IPS DF 4.7 (cell line): Measurements from ENCODE around the gene GALC.
"Not testable (repeated sequence)": the region's sequence is repeated elsewhere in the genome, so short reads cannot be mapped to it uniquely, and the experiment has no call there.

Experiments
- DNase-seq: peaks from one replicate; pipeline ENCODE4 v3.0.0-alpha.2; 2013; ENCODE audit warnings: low spot score; ENCODE audit errors: extremely low read depth

Gene GALC

DNA sequence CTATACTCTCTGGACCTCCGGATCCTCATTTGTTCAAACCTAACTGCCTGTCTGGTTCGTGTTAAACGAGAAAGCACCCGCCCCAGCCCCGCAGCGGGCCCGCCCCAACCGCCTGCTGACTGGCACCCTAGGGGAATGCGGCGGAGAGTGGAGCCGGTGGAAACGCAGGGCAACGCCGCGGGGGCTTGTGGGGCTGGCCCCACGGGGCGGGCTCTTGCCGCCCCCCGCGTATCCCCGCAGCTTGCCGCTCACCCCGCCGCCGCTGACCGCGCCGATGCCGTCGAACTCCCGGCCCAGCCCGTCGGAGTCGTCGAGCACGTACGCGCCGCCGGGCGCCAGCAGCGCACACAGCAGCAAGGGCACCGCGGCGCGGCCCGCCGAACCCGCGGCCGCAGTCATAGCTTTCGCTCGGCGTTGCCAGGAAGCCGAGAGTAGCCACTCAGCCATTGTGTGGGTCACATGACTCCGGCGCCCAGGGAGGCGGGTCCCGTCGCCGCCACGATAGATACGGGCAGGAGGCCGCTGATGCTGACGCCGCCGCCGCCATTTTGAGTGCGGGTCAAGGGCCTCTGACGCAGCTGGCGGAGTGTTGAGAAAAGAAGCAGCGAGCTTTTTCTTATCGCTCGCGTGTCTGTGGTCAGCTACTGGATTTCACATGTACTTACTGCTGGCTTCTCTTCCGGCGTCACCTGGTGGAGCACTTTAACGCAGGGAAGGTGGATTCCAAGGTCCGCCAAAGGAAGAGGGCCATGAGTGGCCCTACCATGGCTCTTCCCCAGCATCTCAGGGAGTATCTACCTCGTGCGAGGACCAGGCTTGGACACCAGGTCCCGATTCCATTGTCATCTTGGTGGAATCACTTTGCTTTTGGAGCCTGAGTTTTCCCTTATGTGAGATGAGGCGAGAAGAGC is at the start of gene GALC:
GALC (minus strand) TSS at position 465 of the 911 bp plus-strand sequence; CDS start at position 447, 18 bp downstream.
- peak; percentile 58 for DNase-seq

DNA sequence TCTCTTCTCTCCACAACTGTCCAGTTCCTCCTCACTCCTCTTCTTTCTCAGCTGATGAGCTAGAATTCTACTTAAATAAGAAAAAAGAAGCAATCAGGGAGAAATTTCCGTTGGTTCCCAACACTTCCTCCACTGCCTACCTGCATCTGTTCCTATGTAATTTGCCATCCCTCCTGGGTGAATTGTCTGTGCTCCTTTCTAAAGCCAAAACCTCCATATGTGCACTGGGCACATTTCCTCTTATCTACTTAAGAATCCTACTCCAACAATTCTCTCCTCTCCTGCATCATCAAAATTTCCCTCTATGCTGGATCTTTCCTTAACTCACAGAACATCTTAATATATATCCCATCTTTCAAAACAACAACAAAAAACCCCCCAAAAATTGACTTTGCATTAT is 47.2 kb upstream of the GALC start:
- DNase-seq, result no peak

DNA sequence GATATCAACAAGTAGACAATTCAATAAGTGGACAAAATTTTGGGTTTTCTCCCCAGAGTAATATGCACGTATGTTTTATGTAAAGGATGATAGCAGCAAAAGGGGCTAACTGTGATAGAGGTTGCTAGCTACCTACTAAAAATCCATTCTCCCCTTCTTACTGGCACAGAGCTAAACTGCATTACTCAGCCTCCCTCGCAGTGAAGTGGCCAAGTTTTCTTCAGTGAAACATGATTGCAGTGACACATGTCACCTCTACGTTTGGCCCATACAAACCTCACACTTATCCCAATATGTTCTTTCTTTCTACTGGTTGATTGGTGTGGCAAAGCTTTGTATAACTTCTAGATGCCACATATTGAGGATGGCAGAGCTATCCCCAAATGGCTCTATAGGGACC is 46.2 kb upstream of the GALC start:
- no peak for DNase-seq

DNA sequence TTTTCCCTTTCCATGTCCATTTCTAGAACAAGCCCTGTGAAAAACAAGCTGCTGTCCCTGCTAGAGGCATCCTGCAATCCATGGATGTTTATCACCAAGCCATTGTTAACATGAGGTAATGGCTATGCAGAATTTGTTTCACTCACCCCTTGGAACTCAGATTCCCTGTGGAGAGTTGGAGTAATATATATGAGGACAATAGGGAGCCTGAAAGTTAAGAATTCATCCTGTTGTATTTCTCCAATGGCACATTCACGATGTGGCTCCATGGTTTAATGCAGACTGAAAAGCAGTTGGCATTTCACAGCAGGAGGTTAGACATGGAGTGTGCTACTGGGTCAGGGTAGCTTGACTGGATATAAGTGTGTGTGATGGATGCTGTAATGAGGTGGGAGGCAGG is 44.3 kb upstream of the GALC start:
- DNase-seq, result no peak

DNA sequence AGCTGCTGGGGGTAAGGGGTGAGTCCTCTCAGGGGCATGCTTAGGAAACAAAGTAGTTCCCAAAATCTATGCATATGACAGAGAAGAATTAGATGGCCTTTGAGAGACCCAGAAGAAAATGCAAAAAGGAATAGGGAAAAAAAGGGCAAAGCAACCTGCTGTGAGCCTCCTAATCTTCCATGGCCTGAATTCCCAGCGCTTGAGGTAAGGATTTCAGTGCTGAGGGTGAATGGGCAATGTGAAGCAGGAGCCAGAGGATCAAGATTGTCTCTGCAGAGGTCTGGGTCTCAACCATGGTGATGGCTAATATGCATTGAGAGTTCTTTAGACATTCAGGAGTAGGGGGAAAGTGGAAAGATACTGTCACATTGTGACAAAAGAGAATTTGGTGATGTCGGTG is 43.4 kb upstream of the GALC start:
- no peak for DNase-seq

DNA sequence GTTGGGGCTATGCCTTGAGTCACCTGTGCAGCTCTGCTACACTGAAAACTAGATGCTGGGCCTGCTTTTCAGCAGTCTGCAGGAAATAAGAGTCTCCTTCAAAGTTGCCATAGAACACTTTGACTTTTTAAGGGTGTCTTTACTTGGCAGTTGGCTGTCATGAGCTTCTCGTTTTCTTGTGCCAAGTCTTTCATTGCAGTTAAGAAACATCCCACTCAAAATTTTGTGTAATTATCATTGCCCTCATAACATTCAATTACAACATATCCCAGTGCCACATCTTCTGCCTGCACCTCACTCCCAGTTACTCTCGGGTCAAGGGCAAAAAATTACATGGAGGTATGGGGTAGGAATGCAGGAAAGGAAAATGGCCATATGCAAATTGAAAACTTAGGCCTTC is 41.1 kb upstream of the GALC start:
- no peak for DNase-seq

DNA sequence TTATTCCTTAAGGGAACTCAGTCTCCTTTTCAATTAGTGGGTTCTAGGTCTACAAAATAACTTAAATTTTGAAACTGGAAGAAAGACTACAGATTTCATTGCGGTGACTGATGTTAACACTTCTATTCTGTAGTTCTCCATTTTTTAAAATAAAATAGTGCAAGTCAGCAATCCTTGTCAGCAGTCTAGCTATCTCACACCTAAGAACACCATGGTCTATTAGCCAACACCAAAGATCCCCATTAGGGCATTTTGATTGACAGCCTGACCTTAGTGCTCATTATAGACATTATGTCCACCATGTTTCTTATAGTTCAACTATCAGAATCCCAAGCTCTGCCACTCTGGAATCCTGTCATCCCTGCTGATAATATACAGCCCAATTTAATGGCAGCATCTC is 39.4 kb upstream of the GALC start:
- DNase-seq, result no peak

DNA sequence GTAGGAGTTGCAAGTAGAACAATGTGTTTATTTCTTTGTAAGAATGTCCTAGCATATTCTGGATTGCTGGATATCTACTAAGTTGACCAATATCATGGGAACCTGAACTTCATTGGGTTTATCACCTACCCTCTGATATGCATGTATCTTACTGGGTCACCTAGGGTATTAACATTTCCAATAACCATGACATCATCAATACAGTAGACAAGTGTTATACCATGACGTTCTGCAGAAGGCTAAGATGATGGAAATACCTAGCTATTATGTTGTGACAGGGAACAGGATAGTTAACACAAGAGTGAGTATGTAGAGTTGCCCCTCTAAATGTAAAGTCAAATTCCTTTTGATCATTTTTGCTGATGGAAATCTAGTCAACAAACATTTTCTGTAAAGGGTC is 37.9 kb upstream of the GALC start:
- no peak for DNase-seq

DNA sequence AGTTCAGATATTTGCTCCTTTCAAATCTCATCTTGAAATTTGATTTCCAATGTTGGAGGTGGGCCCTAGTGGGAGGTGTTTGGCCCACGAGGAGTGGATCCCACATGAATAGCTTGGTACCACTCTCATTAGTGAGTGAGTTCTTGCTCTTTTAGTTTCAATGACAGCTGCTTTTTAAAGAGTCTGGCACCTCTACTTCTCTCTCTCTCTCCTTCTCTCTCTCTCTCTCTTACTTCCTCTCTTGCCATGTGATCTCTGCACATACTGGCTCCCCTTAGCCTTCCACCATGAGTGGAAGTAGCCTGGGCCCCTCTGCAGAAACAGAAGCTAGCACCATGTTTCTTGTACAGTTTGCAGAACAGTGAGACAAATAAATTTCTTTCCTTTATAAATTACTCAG is 37.1 kb upstream of the GALC start:
- no peak for DNase-seq

DNA sequence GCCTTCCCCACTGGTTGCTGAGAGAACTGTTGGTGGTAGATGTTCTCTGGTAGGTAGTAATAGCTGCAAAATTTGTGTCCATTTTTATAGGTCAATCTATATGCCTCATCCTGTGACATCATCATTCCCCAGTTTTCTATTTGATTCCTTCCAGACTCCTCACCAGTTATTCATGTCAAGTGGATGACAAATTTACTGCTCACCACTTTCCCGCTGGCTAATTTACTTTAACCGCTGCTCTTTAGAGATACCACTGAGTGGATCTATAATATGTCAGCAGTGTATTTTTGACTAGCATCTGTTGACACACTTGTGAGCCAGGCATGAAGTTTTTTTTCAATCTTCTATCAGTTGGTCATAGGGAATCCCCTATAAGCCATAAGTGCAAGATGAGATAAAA is 36.5 kb upstream of the GALC start:
- DNase-seq, result no peak

DNA sequence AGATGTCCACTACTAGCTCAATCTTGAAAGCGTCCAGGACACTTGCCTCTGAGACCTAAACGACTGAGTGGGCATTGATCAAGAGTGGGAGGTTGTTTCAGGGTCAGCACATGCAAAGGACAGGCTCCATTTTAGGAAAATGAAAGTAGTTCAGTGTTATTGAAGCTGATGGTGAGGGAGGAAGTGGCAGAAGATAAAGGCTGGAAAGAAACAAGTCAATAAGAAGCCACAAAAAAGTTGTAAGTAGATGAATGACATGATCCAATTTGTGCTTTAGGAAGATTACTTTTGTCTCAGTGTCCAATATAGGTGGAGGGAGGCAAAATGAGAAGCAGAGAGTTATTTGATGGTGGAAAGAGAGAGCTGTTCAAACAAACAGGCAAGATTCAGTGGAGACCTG is 33.9 kb upstream of the GALC start:
- DNase-seq, result no peak

DNA sequence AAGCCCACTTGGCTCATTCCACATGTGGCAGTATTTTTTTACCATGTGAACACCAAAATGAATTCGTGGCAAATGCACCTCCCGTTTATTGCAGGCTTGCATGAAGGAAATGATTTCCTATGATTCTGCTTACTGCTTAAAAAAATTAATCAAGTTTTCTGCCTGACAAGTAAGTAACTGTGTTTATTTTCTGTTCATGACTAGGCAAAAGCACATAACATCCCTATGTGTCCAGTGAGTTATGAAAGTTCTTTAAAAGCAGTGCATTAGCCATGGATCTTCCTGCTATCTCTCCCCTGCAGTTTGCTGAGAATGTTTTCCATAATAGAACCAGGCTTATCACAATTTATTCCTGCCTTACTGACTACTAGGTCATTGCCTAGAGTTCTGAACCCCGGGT is 32.3 kb upstream of the GALC start:
- no peak for DNase-seq

DNA sequence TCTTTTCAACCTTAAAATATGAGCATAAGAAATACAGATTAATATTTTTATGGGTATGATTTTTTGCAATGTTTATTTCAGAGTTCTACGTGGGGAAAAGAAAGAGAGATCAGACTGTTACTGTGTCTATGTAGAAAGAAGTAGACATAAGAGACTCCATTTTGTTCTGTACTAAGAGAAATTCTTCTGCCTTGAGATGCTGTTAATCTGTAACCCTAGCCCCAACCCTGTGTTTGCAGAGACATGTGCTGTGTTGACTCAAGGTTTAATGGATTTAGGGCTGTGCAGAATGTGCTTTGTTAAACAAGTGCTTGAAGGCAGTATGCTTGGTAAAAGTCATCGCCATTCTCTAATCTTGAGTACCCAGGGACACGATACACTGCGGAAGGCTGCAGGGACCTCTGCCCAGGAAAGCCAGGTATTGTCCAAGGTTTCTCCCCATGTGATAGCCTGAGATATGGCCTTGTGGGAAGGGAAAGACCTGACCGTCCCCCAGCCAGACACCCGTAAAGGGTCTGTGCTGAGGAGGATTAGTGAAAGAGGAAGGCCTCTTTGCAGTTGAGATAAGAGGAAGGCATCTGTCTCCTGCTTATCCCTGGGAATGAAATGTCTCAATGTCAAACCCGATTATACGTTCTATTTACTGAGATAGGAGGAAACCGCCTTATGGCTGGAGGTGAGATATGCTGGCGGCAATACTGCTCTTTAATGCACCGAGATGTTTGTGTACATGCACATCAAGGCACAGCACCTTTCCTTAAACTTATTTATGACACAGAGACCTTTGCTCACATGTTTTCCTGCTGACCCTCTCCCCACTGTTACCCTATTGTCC is 31.5 kb upstream of the GALC start:
- DNase-seq, result not testable (repeated sequence)

DNA sequence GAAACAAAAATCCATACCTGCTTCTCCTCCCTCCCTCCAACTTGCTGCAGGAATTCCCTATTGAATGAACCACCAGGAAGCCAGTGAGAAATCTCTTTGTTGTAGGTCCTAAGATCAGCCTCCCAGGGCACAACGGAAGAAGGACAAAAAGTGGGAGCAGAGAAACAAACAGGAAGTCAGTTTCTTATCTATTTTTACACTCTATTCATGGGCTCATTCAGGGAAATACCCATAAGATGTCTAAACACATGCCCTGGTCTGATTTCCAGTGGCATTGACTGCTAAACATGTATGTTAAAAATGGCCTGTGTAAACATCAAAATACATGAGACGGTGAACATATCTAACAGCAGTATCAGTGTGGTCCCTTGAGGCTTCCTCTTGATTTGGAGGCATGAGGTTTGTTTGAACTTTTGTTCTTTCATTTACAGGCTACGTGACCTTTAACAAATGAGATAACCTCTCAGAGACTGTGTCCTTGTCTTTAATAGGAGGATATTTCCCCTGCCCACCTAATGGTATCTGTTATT is 30.7 kb upstream of the GALC start:
- no peak for DNase-seq

DNA sequence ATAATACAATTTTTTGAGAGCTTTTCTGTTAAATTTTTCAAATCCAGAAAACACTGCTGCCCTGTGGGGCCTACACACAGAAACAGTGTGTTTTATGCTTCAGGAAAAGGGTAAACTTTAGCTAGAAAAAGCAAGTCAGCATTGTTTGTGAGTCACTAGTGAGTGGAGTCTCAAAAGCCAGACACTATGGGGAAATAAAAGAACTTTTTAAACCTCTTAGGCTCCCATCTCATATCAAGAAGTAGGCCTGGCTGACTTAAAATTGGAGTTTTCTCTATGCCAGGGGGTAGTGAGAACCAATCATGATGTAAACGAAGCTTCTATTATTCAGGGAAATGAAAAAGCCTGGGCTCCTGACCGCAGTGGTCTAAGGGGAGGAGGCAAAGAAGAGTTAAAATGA is 24.6 kb upstream of the GALC start:
- no peak for DNase-seq

DNA sequence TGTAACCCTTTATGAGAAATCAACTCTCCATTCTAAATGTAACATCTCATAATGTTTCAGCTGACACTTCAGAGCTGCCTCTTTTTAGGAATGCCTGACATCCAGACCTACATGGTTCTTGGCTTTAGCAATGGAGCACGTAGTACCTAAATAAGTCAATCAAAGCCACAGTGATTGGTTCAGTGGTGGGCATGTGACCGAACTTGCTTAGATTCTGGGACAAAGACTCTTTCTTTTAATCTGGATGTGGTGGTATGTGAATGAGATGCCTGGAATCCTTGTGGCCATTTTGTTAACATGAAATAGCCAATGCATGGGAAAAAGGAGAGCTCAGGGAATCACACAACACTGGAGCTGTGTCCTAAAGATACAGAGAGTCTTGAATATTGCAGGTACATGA is 23.8 kb upstream of the GALC start:
- DNase-seq, result no peak

DNA sequence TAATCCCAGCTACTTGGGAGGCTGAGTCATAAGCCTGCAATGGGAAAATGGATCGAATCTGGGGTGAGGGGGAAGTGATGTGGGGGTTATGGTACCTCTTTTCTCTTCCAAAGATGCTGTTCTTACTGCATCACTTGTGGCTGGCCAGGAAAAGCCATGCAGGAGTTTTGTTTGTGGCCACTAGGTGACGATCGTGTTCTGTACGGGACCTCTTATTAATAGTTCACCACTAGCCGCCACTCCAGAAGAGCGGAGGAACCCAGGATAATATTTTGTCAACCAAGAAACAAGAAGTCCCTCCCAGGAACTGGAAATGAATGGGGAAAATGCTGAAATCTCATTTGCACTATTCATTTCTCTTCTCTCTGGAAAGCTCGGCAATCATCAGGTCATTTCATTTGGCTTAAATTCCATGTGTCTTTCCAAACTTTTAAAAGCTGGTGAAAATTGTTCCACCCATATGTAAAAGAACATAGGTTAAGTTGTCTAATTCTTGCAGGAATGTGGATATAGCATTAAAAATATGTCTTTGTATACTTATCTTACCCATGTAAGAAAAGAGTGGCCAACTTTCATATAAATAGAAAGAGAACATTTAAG is 20.9 kb upstream of the GALC start:
- no peak for DNase-seq

DNA sequence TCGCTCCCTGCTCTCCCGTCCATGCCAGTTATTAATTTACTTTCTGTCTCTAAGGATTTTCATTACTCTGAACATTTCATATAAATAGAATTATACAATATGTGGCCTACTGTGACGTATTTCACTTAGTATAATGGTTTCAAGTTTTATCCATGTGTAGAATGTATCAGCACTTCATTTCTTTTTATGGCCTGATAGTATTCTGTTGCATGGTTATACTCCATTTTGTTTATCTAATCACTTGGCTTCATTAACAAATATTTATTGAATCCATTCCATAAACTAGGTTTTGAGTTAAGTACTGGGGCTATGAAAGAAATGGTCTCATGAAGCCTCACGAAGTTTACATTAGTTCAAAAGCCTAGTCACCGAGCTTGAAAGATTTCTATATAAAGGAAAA is 19.5 kb upstream of the GALC start:
- DNase-seq, result no peak

DNA sequence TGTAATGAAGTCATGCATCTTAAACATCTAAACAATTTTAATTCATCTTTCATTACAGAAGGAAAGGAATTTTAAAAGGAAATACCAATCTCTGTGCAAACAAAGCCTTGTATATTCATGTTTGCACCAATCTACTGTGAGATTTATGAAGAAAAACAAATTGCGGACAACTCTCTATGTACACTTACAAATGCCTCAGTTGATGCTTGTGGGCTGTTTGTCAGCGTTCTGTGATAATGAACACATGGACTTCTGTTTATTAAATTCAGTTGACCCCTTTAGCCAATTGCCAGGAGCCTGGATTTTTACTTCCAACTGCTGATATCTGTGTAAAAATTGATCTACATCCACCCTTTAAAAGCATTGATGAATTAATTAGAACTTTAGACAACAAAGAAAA is 17.3 kb upstream of the GALC start:
- no peak for DNase-seq

DNA sequence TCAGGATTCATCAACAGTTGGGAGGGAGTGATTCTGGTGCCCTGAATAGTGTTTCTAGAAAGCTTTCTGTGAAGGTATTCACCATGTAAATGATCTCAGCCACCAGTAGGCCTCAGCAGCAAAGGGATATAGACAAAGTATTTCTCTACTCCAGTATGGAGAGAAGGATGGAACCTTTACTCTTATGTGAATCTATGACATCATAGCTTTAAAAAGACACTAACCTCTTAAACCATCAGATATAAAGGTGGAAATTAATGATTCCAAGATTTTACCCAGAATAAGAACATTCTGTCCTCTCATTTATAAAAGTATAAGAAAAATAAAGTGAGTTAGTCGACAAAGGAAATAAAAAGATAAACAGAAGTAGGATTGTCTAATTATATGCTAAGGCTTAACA is 16.5 kb upstream of the GALC start:
- DNase-seq, result no peak

DNA sequence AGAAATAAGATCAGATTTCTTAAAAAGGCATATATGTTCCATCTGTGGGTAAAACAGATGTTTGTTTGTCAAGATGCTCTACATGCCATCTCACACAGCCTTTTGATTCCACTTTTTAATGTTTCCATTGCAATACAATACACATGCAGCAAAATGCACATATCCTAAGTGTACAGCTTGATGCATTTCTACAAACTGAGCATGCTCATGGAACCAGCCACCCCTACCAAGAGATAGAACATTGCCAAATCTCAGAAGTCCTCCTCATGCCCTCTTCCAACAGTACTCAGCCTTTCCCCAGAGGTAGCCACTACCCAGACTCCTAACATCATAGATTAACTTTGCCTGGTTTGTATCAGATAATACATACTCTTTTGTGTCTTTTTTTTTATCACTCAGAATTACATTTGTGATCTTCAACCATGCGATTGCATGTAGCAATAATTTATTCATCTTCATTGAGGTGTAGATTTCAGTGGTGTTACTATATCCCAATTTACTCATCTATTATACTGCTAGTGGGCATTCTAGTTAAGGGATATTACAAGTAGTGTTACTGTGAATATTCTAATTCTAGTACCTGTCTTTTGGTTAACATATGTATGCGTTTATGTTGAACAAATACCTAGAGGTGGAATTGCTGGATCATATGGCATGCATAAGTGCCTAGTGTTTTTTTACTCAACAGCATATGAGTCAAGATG is 15.2 kb upstream of the GALC start:
- no peak for DNase-seq
